ENCODE measurements around the gene GPR15LG.
A peak's percentile ranks its signal among the peaks of the same experiment; 100 is the strongest.
"Not testable (repeated sequence)": the region's sequence is repeated elsewhere in the genome, so short reads cannot be mapped to it uniquely, and the experiment has no call there.

Gene GPR15LG

GRCh38 chr10:84140036-84140379, 33.6 kb upstream of the GPR15LG start:
- FAIRE-seq (no peak), DNase-seq (ENCODE audit: insufficient read length, low spot score) (no peak)
- TF ChIP-seq, protein P1, sequence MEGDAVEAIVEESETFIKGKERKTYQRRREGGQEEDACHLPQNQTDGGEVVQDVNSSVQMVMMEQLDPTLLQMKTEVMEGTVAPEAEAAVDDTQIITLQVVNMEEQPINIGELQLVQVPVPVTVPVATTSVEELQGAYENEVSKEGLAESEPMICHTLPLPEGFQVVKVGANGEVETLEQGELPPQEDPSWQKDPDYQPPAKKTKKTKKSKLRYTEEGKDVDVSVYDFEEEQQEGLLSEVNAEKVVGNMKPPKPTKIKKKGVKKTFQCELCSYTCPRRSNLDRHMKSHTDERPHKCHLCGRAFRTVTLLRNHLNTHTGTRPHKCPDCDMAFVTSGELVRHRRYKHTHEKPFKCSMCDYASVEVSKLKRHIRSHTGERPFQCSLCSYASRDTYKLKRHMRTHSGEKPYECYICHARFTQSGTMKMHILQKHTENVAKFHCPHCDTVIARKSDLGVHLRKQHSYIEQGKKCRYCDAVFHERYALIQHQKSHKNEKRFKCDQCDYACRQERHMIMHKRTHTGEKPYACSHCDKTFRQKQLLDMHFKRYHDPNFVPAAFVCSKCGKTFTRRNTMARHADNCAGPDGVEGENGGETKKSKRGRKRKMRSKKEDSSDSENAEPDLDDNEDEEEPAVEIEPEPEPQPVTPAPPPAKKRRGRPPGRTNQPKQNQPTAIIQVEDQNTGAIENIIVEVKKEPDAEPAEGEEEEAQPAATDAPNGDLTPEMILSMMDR (IDR thresholded peaks at IDR 0.05; ENCODE audit: insufficient read depth, missing control alignments), result no peak

GRCh38 chr10:84147347-84147746, 26.3 kb upstream of the GPR15LG start:
- FAIRE-seq (no peak), DNase-seq (ENCODE audit: insufficient read length, low spot score) (no peak)
- TF ChIP-seq, protein P1 (IDR thresholded peaks at IDR 0.05; ENCODE audit: insufficient read depth, missing control alignments), result no peak

DNA sequence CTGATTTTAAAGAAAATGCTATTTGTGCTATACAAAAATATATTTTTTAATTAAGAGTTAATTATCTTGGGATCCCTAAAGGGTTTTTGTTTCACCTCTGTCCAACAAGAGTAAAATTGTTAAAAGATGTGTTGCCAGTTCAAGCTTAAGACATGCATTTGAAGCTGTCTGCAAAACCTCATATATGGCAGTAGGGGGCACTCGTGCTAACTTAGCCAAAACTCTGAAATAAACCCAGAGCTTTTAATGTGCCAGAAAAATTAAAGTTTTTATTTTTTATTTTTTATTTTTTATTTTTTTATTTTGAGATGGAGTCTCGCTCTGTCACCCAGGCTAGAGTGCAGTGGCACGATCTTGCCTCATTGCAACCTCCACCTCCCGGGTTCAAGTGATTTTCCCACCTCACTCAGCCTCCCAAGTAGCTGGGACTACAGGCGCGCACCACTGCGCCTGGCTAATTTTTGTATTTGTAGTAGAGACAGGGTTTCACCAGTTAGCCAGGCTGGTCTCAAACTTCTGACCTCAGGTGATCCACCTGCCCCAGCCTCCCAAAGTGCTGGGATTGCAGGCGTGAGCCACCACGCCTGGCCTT, 25.5 kb upstream of the GPR15LG start:
- not testable (repeated sequence) for DNase-seq (ENCODE audit: insufficient read length, low spot score); FAIRE-seq

DNA sequence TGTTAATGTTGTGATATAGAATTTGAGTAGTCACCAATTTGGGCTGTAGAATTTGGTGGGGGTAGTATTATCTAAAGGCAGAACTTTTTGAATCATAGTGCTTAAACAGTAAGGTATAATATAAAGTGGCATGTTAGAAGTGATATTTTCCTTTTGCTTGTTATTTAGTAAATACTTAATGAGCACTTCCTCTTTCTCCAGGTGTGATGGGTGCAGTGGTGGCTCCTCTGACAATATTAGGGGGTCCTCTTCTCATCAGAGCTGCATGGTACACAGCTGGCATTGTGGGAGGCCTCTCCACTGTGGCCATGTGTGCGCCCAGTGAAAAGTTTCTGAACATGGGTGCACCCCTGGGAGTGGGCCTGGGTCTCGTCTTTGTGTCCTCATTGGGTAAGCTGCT, 23.7 kb upstream of the GPR15LG start:
- DNase-seq (ENCODE audit: insufficient read length, low spot score) (no peak), FAIRE-seq (no peak)

More for the DNA sequence above, 25.5 kb upstream of the GPR15LG start:
- TF ChIP-seq, protein P1 (IDR thresholded peaks at IDR 0.05; ENCODE audit: insufficient read depth, missing control alignments), result peak; percentile 86

DNA sequence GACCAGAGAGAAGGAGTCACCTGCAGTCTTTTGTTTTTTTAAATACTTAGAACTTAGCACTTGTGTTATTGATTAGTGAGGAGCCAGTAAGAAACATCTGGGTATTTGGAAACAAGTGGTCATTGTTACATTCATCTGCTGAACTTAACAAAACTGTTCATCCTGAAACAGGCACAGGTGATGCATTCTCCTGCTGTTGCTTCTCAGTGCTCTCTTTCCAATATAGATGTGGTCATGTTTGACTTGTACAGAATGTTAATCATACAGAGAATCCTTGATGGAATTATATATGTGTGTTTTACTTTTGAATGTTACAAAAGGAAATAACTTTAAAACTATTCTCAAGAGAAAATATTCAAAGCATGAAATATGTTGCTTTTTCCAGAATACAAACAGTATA, 20.8 kb upstream of the GPR15LG start:
- TF ChIP-seq, protein P1 (IDR thresholded peaks at IDR 0.05; ENCODE audit: insufficient read depth, missing control alignments), result no peak
- no peak for FAIRE-seq
- DNase-seq (ENCODE audit: insufficient read length, low spot score), result no peak

More for the DNA sequence above, 23.7 kb upstream of the GPR15LG start:
- TF ChIP-seq, protein P1 (IDR thresholded peaks at IDR 0.05; ENCODE audit: insufficient read depth, missing control alignments), result no peak

GRCh38 chr10:84155521-84155920, 18.1 kb upstream of the GPR15LG start:
- DNase-seq (ENCODE audit: insufficient read length, low spot score) (no peak), FAIRE-seq (no peak)
- TF ChIP-seq, protein P1 (IDR thresholded peaks at IDR 0.05; ENCODE audit: insufficient read depth, missing control alignments), result no peak

- TF ChIP-seq, protein P1 (IDR thresholded peaks at IDR 0.05; ENCODE audit: insufficient read depth, missing control alignments), result no peak
- no peak for FAIRE-seq
- DNase-seq (ENCODE audit: insufficient read length, low spot score), result no peak
Observed at GRCh38 chr10:84156009-84156408, 17.6 kb upstream of the GPR15LG start.

Measured in D721Med (cell line).